Upper lobe of left lung (tissue), 6 donors: ENCODE results near the gene FBXL2. TPM values are rescaled to one million over a fixed set of nuclear protein-coding genes. Genes with fewer than 3 reads are reported as not detected.

ENCODE experiments used
- ATAC-seq, 2 donors: fragments of 200-7000 bp; cut with Tn5 transposase; one replicate each; pipeline ENCODE4 v1.9.1; 2022; ENCODE audit warnings: mild to moderate bottlenecking in 2 of 2, moderate library complexity in 2 of 2; ENCODE audit not compliant: low FRiP score in 2 of 2
- DNase-seq, 2 donors: peaks; one replicate each; pipeline ENCODE4 v3.0.0-alpha.2; 2019 to 2020
- H3K27ac ChIP-seq, 4 donors: fragments of 200-600 bp; sonication (generic); one replicate each; pipeline ENCODE4 v1.5.1; 2016 to 2019
- H3K27me3 ChIP-seq, 4 donors: fragments of 200-600 bp; sonication (generic); one replicate each; pipeline ENCODE4 v1.5.1; 2017 to 2019
- H3K36me3 ChIP-seq, 4 donors: fragments of 200-600 bp; sonication (generic); one replicate each; pipeline ENCODE4 v1.5.1; 2016 to 2019
- H3K4me1 ChIP-seq, 4 donors: fragments of 200-600 bp; sonication (generic); one replicate each; pipeline ENCODE4 v1.5.1; 2018 to 2019
- H3K4me3 ChIP-seq, 4 donors: fragments of 200-600 bp; sonication (generic); one replicate each; pipeline ENCODE4 v1.5.1; 2017 to 2019; ENCODE audit warnings: mild to moderate bottlenecking in 2 of 4, moderate library complexity in 1 of 4
- H3K9me3 ChIP-seq, 4 donors: fragments of 200-600 bp; sonication (generic); one replicate each; pipeline ENCODE4 v1.5.1; 2018 to 2019
- CTCF ChIP-seq, 6 experiments: fragments of 450-650 bp in 4 of 6; fragments of 200-600 bp in 2 of 6; sonication (generic) in 2 of 6; IDR thresholded peaks; one replicate each; pipeline ENCODE4 v1.5.1; 2016 to 2019; ENCODE audit warnings: antibody characterized with exemption in 6 of 6
- EP300 ChIP-seq, 4 donors: sonication (generic); formaldehyde crosslinking; IDR thresholded peaks; one replicate each; pipeline ENCODE4 v1.5.1; 2017; ENCODE audit warnings: antibody characterized with exemption in 4 of 4, control low read depth in 2 of 4
- POLR2A ChIP-seq, 4 donors: fragments of 450-650 bp; IDR thresholded peaks; one replicate each; pipeline ENCODE4 v1.5.1; 2016 to 2017; ENCODE audit warnings: antibody characterized with exemption in 4 of 4, mild to moderate bottlenecking in 2 of 4
- POLR2AphosphoS5 ChIP-seq, 2 donors: sonication (generic); formaldehyde crosslinking; IDR thresholded peaks; one replicate each; pipeline ENCODE4 v1.5.1; 2017; ENCODE audit warnings: antibody characterized with exemption in 2 of 2
- WGBS, 2 donors: methylation state at CpG; one replicate each; pipeline ENCODE4 v1.1.5; 2017 to 2018; 5-methylcytosine and 5-hydroxymethylcytosine counted together
- total RNA-seq, 6 donors: library from RNA; depleted of rRNA in 4 of 6; stranded (reverse); fragments of >200 nt in 4 of 6; gene quantifications; one replicate each; pipeline versions ENCODE4 v1.1.0 to v1.2.1, GENCODE V29; 2016 to 2021
- donor health status: DM: no; HTN: no; CAD: no; lungs with moderate emphysema.
- donor health status: DM: no; HTN: yes; CAD: no; lungs with severe emphysema.

The FBXL2 gene
- total RNA-seq, 6 donors from 2014 or later: 5.6 to 23.0 (median 9.7) TPM

GRCh38 chr3:33363113-33363800 lies 86.0 kb downstream of the FBXL2 start:
- Histone ChIP-seq H3K9me3 (no peaks in the 10 kb centered on the region), H3K36me3 (no peaks in the 10 kb centered on the region), H3K4me1 (peaks cover 0 to 8% (median 2%) of the 10 kb centered on the region in 4 donors), H3K4me3 (no peak overlapping the region), H3K27me3 (no peaks in the 10 kb centered on the region), H3K27ac (no peak overlapping the region)
- no peak for TF ChIP-seq POLR2AphosphoS5 (IDR thresholded peaks at IDR 0.05)
- no peak for TF ChIP-seq EP300 (IDR thresholded peaks at IDR 0.05)
- no peak for TF ChIP-seq POLR2A (IDR thresholded peaks at IDR 0.05)
- 85 to 93% methylated on average over 2 to 3 of the region's 3 CpGs for WGBS, 2 donors
- ATAC-seq: no peak
- DNase-seq: no peak

GRCh38 chr3:33364060-33364459 lies 86.8 kb downstream of the FBXL2 start:
- no peaks in the 10 kb centered on the region for H3K27me3 ChIP-seq
- no peaks in the 10 kb centered on the region for H3K9me3 ChIP-seq
- no peak for ATAC-seq

GRCh38 chr3:33364531-33365128 lies 87.4 kb downstream of the FBXL2 start:
- Histone ChIP-seq H3K9me3 (no peaks in the 10 kb centered on the region), H3K36me3 (no peaks in the 10 kb centered on the region), H3K4me1 (peaks cover 0 to 8% (median 2%) of the 10 kb centered on the region in 4 donors), H3K27ac (no peak overlapping the region), H3K4me3 (no peak overlapping the region), H3K27me3 (no peaks in the 10 kb centered on the region)
- no peak for ATAC-seq
- no peak for DNase-seq
- WGBS, 2 donors: 87 to 94% methylated on average over 10 of the region's 10 CpGs
- TF ChIP-seq POLR2AphosphoS5 (IDR thresholded peaks at IDR 0.05) (no peak), CTCF (IDR thresholded peaks at IDR 0.05) (no peak), EP300 (IDR thresholded peaks at IDR 0.05) (no peak)

More at GRCh38 chr3:33364060-33364459, 86.8 kb downstream of the FBXL2 start:
- Histone ChIP-seq H3K27ac (no peak overlapping the region), H3K36me3 (no peaks in the 10 kb centered on the region), H3K4me1 (peaks cover 0 to 8% (median 2%) of the 10 kb centered on the region in 4 donors), H3K4me3 (no peak overlapping the region)
- TF ChIP-seq POLR2AphosphoS5 (IDR thresholded peaks at IDR 0.05) (no peak), CTCF (IDR thresholded peaks at IDR 0.05) (no peak), POLR2A (IDR thresholded peaks at IDR 0.05) (no peak), EP300 (IDR thresholded peaks at IDR 0.05) (no peak)
- no peak for DNase-seq

GRCh38 chr3:33372218-33373081 lies 95.2 kb downstream of the FBXL2 start:
- ATAC-seq: peak; percentile 64 to 84
- no peak for TF ChIP-seq EP300 (IDR thresholded peaks at IDR 0.05)
- TF ChIP-seq CTCF (IDR thresholded peaks at IDR 0.05): peak; percentile 69 to 88 (median 83)
- TF ChIP-seq POLR2A (IDR thresholded peaks at IDR 0.05): no peak
- H3K9me3 ChIP-seq: no peaks in the 10 kb centered on the region
- no peak for DNase-seq
- no peak overlapping the region for H3K27ac ChIP-seq
- WGBS, 2 donors: 54 to 57% methylated on average over 14 of the region's 14 CpGs
- H3K36me3 ChIP-seq: no peaks in the 10 kb centered on the region
- H3K27me3 ChIP-seq: no peaks in the 10 kb centered on the region
- no peak overlapping the region for H3K4me3 ChIP-seq
- H3K4me1 ChIP-seq: peaks cover 0 to 6% (median 0%) of the 10 kb centered on the region in 4 donors

GRCh38 chr3:33373082-33373437 lies 95.8 kb downstream of the FBXL2 start:
- DNase-seq: no peak
- 52 to 53% methylated on average over 6 of the region's 6 CpGs for WGBS, 2 donors
- no peaks in the 10 kb centered on the region for H3K9me3 ChIP-seq
- no peaks in the 10 kb centered on the region for H3K36me3 ChIP-seq
- no peak overlapping the region for H3K27ac ChIP-seq
- TF ChIP-seq POLR2A (IDR thresholded peaks at IDR 0.05) (no peak), EP300 (IDR thresholded peaks at IDR 0.05) (no peak), POLR2AphosphoS5 (IDR thresholded peaks at IDR 0.05) (no peak), CTCF (IDR thresholded peaks at IDR 0.05) (no peak)
- peaks cover 0 to 6% (median 0%) of the 10 kb centered on the region in 4 donors for H3K4me1 ChIP-seq
- no peaks in the 10 kb centered on the region for H3K27me3 ChIP-seq
- no peak for ATAC-seq
- no peak overlapping the region for H3K4me3 ChIP-seq
